ENCODE measurements around the gene ALOX5. TPM values are rescaled to one million over a fixed set of nuclear protein-coding genes. Genes with fewer than 3 reads are reported as not detected.

Gene ALOX5
- total RNA-seq, 3 donors from 2014 or later: 8.2 to 14.9 (median 14.3) TPM

DNA sequence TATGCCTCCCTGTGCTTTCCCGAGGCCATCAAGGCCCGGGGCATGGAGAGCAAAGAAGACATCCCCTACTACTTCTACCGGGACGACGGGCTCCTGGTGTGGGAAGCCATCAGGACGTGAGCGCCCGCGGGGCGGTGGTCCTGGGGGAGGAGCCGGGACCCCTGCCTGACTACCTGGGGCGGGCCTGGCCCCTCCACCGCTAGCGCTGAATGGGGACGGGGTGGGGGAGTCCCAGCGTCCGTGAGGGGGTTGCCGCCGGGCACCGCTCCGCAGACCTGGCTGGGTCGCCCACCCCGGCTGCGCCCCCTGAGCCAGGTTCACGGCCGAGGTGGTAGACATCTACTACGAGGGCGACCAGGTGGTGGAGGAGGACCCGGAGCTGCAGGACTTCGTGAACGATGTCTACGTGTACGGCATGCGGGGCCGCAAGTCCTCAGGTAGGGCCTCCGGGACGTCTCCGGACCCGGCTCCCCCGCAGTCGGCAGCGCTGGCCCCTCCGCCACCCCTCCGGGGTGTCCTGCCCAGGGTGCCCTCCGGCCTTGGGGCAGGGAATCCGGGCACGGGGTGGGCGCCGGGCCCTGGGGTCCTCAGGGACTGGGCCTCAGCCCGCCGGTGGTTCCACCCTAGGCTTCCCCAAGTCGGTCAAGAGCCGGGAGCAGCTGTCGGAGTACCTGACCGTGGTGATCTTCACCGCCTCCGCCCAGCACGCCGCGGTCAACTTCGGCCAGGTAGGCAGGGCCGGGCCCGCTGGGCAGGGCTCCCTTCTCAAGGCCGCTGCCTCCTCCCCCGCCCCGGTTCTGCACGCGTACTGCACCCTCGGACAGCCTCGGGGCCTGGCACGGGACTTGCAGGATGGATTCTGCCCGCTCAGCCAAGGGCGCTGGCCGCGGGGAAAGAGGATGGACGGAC, 69.3 kb downstream of the ALOX5 start:
- DNase-seq (peak in 1 of 3 donors; percentile 44), ATAC-seq (peak; percentile 16)
- Histone ChIP-seq H3K4me3 (no peak overlapping the region), H3K9me3 (no peaks in the 10 kb centered on the region), H3K36me3 (ENCODE audit: low read depth) (no peaks in the 10 kb centered on the region), H3K4me1 (ENCODE audit: low read depth) (no peaks in the 10 kb centered on the region)
- TF ChIP-seq CTCF (IDR thresholded peaks at IDR 0.05): no peak
- intact Hi-C loops (cut with DNase I, micrococcal nuclease): no loop called here

GRCh38 chr10:45444022-45444421, 70.0 kb downstream of the ALOX5 start:
- ATAC-seq (no peak), DNase-seq (peak in 1 of 3 donors; percentile 38)
- Histone ChIP-seq H3K4me1 (ENCODE audit: low read depth) (no peaks in the 10 kb centered on the region), H3K4me3 (no peak overlapping the region), H3K36me3 (ENCODE audit: low read depth) (no peaks in the 10 kb centered on the region), H3K9me3 (no peaks in the 10 kb centered on the region)
- TF ChIP-seq CTCF (IDR thresholded peaks at IDR 0.05): no peak
- intact Hi-C loops (cut with DNase I, micrococcal nuclease): no loop called here

DNA sequence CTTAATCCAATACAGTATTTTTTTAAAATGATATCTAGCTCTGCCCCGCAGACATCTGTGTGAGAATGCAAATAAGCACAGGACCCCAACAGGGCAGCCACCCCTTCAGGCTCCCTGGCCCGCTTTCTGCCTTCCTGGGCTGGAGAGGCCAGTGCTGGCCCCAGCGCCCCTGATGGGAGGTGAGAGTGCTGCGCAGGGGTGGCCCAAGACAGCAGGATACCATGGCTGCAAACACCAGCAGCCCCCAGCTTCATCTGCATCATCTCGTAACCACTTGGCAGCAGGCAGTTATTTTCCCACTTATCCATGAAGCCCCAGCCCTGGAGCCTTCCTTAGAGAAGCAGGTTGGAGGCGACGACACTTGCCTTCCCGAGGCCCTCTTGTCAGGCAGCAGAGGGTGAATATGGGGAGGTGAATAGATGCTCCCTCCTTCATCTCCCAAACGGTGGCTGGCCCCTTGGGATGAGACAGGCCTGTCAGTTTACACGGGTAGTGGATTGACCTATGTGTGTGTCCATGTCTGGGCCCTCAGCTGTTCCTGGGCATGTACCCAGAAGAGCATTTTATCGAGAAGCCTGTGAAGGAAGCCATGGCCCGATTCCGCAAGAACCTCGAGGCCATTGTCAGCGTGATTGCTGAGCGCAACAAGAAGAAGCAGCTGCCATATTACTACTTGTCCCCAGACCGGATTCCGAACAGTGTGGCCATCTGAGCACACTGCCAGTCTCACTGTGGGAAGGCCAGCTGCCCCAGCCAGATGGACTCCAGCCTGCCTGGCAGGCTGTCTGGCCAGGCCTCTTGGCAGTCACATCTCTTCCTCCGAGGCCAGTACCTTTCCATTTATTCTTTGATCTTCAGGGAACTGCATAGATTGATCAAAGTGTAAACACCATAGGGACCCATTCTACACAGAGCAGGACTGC, 71.2 kb downstream of the ALOX5 start:
- no peak for ATAC-seq
- Histone ChIP-seq H3K9me3 (no peaks in the 10 kb centered on the region), H3K36me3 (ENCODE audit: low read depth) (no peaks in the 10 kb centered on the region), H3K4me1 (ENCODE audit: low read depth) (no peaks in the 10 kb centered on the region), H3K4me3 (no peak overlapping the region)
- intact Hi-C loops (cut with DNase I, micrococcal nuclease): no loop called here
- TF ChIP-seq CTCF (IDR thresholded peaks at IDR 0.05): no peak
- DNase-seq: no peak

GRCh38 chr10:45446858-45447257, 72.8 kb downstream of the ALOX5 start:
- H3K4me3 ChIP-seq: no peak overlapping the region
- no peaks in the 10 kb centered on the region for H3K36me3 ChIP-seq (ENCODE audit: low read depth)
- DNase-seq (no peak), ATAC-seq (no peak)
- no peaks in the 10 kb centered on the region for H3K4me1 ChIP-seq (ENCODE audit: low read depth)
- no peak for TF ChIP-seq CTCF (IDR thresholded peaks at IDR 0.05)
- intact Hi-C loops (cut with DNase I, micrococcal nuclease): no loop called here
- H3K9me3 ChIP-seq: no peaks in the 10 kb centered on the region

GRCh38 chr10:45447416-45447815, 73.4 kb downstream of the ALOX5 start:
- DNase-seq: no peak
- H3K36me3 ChIP-seq (ENCODE audit: low read depth): no peaks in the 10 kb centered on the region

More at GRCh38 chr10:45447416-45447815, 73.4 kb downstream of the ALOX5 start:
- intact Hi-C loops (cut with DNase I, micrococcal nuclease): no loop called here
- Histone ChIP-seq H3K4me1 (ENCODE audit: low read depth) (no peaks in the 10 kb centered on the region), H3K4me3 (no peak overlapping the region), H3K9me3 (no peaks in the 10 kb centered on the region)
- no peak for TF ChIP-seq CTCF (IDR thresholded peaks at IDR 0.05)
- no peak for ATAC-seq
